WERI-Rb-1 (cell line): Measurements from ENCODE around the gene HOXD13.

Experiments used
- DNase-seq: peaks from one replicate; pipeline ENCODE4 v3.0.0-alpha.2; 2020
- H3K27ac ChIP-seq: fragments of 250-450 bp; sonication (Bioruptor Pico); 2 replicates; pipeline ENCODE4 v1.5.1; 2020; ENCODE audit warnings: mild to moderate bottlenecking, moderate library complexity
- H3K27me3 ChIP-seq: fragments of 250-450 bp; sonication (Bioruptor Pico); 2 replicates; pipeline ENCODE4 v1.5.1; 2021; ENCODE audit warnings: mild to moderate bottlenecking, low read depth, moderate library complexity; ENCODE audit not compliant: insufficient read depth, severe bottlenecking
- H3K36me3 ChIP-seq: fragments of 250-450 bp; sonication (Bioruptor Pico); 2 replicates; pipeline ENCODE4 v1.5.1; 2020; ENCODE audit warnings: mild to moderate bottlenecking, moderate library complexity
- H3K4me3 ChIP-seq: 2 replicates; pipeline ENCODE4 v1.5.1; 2011; ENCODE audit warnings: low read depth, mild to moderate bottlenecking, control low read depth, low read length
- H3K9me3 ChIP-seq: fragments of 250-450 bp; sonication (Bioruptor Pico); 2 replicates; pipeline ENCODE4 v1.5.1; 2021; ENCODE audit warnings: mild to moderate bottlenecking, moderate library complexity; ENCODE audit not compliant: severe bottlenecking
- TF ChIP-seq, protein P1 (sequence below): IDR thresholded peaks from 2 replicates; pipeline ENCODE4 v1.5.1; 2011; ENCODE audit warnings: low read depth, mild to moderate bottlenecking, control low read depth, inconsistent platforms, low read length

Gene HOXD13

GRCh38 chr2:176124110-176124946, 31.8 kb downstream of the HOXD13 start:
- no peak for DNase-seq
- TF ChIP-seq, protein P1, sequence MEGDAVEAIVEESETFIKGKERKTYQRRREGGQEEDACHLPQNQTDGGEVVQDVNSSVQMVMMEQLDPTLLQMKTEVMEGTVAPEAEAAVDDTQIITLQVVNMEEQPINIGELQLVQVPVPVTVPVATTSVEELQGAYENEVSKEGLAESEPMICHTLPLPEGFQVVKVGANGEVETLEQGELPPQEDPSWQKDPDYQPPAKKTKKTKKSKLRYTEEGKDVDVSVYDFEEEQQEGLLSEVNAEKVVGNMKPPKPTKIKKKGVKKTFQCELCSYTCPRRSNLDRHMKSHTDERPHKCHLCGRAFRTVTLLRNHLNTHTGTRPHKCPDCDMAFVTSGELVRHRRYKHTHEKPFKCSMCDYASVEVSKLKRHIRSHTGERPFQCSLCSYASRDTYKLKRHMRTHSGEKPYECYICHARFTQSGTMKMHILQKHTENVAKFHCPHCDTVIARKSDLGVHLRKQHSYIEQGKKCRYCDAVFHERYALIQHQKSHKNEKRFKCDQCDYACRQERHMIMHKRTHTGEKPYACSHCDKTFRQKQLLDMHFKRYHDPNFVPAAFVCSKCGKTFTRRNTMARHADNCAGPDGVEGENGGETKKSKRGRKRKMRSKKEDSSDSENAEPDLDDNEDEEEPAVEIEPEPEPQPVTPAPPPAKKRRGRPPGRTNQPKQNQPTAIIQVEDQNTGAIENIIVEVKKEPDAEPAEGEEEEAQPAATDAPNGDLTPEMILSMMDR, result no peak
- peaks cover 99% of the 10 kb centered on the region for H3K27me3 ChIP-seq
- H3K36me3 ChIP-seq, result no peaks in the 10 kb centered on the region
- no peak overlapping the region for H3K27ac ChIP-seq
- H3K9me3 ChIP-seq, result peaks cover 9% of the 10 kb centered on the region
- no peak overlapping the region for H3K4me3 ChIP-seq

DNA sequence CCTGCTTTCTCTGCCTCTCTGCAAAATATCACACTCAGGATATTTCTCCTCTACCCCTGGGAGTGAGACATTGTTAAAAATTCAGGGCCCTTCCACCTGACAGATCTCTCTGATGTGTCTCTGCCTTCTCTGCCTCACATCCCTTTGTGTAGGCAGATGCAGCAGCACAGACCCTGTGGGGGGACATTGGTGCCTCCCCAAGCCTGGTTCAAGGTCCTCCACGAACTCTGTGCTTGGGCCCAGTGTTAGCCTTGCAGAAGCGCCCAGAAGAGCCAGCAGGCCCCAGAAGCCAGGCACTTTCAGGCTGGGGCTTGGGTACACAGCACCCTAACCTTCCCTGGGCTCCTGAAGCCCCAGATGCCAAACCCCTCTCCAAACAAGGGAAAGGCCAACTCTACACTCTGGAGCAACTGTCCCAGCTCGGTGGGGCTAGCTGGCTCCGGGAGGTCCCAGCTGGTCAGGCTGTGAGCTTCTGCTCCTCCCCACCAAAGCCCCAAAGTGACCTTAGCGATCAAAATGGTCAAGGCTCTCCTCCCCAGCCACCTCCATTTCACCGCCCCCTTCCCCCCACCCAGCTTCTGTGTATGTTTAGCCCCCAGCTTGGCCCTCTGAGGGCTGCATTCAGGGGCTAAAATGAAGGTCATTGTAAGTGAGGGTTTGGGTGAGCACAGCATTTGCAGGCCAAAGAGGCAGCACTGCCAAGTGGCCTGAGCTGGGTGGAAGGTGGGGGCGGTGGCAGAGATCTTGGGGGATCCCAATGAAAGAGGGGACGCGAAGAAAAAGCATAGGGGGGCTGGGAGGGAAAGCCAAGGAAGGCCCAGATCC, 32.6 kb downstream of the HOXD13 start:
- Histone ChIP-seq H3K27me3 (peaks cover 94% of the 10 kb centered on the region), H3K27ac (no peak overlapping the region), H3K4me3 (no peak overlapping the region), H3K36me3 (no peaks in the 10 kb centered on the region), H3K9me3 (peaks cover 12% of the 10 kb centered on the region)
- DNase-seq, result no peak
- TF ChIP-seq, protein P1, result no peak

DNA sequence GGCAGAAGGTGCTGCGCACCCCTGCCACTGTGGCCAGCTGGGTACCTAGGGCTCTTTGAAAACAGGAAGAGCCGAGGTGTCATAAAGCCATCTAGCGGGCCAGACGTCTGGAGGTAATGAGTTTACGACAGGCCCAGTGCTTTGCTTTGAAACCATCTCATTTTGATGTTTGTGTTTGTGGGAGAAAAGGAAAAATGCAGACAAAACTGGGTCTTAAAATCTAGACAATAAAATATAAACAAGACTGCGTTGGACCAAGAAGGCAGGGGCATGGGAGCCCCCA, 33.2 kb downstream of the HOXD13 start:
- Histone ChIP-seq H3K36me3 (no peaks in the 10 kb centered on the region), H3K9me3 (peaks cover 17% of the 10 kb centered on the region), H3K27me3 (peaks cover 94% of the 10 kb centered on the region), H3K4me3 (no peak overlapping the region), H3K27ac (no peak overlapping the region)
- TF ChIP-seq, protein P1, result no peak
- no peak for DNase-seq

- Histone ChIP-seq H3K4me3 (no peak overlapping the region), H3K9me3 (peaks cover 9% of the 10 kb centered on the region), H3K36me3 (no peaks in the 10 kb centered on the region), H3K27ac (no peak overlapping the region), H3K27me3 (peaks cover 94% of the 10 kb centered on the region)
- DNase-seq, result no peak
- TF ChIP-seq, protein P1, result peak; percentile 62
Measured at GRCh38 chr2:176126929-176127773, 34.6 kb downstream of the HOXD13 start.

GRCh38 chr2:176127774-176128072, 35.2 kb downstream of the HOXD13 start:
- H3K27me3 ChIP-seq, result peaks cover 94% of the 10 kb centered on the region
- no peaks in the 10 kb centered on the region for H3K36me3 ChIP-seq
- TF ChIP-seq, protein P1, result no peak
- H3K4me3 ChIP-seq, result no peak overlapping the region
- peaks cover 9% of the 10 kb centered on the region for H3K9me3 ChIP-seq
- H3K27ac ChIP-seq, result no peak overlapping the region
- DNase-seq, result no peak
